Chondrocyte (in vitro differentiated cells): ENCODE measurements around the gene ZNF680. TPM values are rescaled to one million over a fixed set of nuclear protein-coding genes. Genes with fewer than 3 reads are reported as not detected.

Experiments
- DNase-seq: peaks from one replicate; pipeline ENCODE4 v3.0.0; 2021; ENCODE audit warnings: mixed read lengths, low spot score
- H3K27ac Mint-ChIP-seq: one replicate; pipeline ENCODE4 v1.8.0; 2021; ENCODE audit warnings: mild to moderate bottlenecking, moderate library complexity, mixed read lengths; ENCODE audit not compliant: unreplicated experiment
- H3K27me3 Mint-ChIP-seq: 2 replicates; pipeline ENCODE4 v1.8.0; 2021; ENCODE audit warnings: low read depth, mixed read lengths
- H3K36me3 Mint-ChIP-seq: 2 replicates; pipeline ENCODE4 v1.8.0; 2021; ENCODE audit warnings: low read depth, mixed read lengths
- H3K4me1 Mint-ChIP-seq: 2 replicates; pipeline ENCODE4 v1.8.0; 2021; ENCODE audit warnings: low read depth, mild to moderate bottlenecking, mixed read lengths
- H3K4me3 Mint-ChIP-seq: one replicate; pipeline ENCODE4 v1.8.0; 2021; ENCODE audit warnings: mild to moderate bottlenecking, moderate library complexity, mixed read lengths; ENCODE audit not compliant: unreplicated experiment
- H3K9me3 Mint-ChIP-seq: 2 replicates; pipeline ENCODE4 v1.8.0; 2021; ENCODE audit warnings: low read depth, mixed read lengths
- CTCF ChIP-seq: fragments of 200-600 bp; sonication (generic); IDR thresholded peaks from 2 replicates; pipeline ENCODE4 v1.5.0; 2021; ENCODE audit warnings: antibody characterized with exemption, mild to moderate bottlenecking, moderate library complexity
- total RNA-seq: library from RNA; stranded (reverse); gene quantifications from 3 replicates; pipeline ENCODE4 v1.2.1, GENCODE V29; 2021

The ZNF680 gene
- total RNA-seq, 1 donor from 2014 or later: 3.9 TPM

DNA sequence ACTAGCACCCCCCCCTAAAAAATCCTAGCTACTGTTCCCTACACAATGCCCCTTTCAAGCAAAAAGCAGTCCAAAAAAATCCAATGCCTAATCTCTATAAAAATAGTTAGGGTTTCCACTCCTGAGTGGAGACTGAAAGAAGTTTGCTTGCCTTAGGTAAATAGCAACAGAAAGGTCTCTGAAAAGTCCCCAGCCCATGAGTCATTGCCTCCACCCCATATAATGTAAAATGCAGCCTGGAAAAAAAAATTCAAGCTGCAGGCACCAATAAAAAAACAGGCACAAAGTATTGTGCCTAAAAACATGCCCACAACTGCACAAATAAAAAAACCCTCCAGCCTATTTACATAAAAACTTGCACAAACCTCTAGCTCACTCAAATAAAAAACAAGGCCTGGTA, 47.5 kb downstream of the ZNF680 start:
- Mint-ChIP-seq H3K27me3 (no peaks in the 10 kb centered on the region), H3K4me1 (peaks cover 12% of the 10 kb centered on the region), H3K4me3 (no peak overlapping the region), H3K36me3 (peaks cover 36% of the 10 kb centered on the region), H3K9me3 (peaks cover 50% of the 10 kb centered on the region), H3K27ac (no peak overlapping the region)
- no peak for DNase-seq
- no peak for TF ChIP-seq CTCF

DNA sequence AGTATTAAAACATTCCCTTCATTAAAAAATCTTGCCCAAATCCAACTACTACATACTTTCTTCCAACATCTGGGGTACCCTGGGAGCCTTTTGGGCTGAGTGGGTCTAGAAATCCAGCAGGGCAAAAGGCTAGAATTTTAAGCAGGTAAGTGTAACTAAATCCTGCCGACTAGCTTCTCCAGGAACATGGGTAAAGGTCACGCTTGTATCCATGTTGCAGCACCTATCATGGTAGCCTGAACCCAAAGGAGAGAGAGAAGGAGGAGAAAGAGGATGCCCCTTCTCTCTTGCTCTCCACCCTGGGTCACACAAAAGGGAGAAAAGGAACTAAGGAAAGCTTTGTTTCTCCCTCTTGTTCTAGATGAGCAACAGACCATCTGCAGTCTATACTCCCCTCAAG, 53.3 kb downstream of the ZNF680 start:
- TF ChIP-seq CTCF: no peak
- Mint-ChIP-seq H3K4me1 (no peaks in the 10 kb centered on the region), H3K27me3 (no peaks in the 10 kb centered on the region), H3K27ac (no peak overlapping the region), H3K36me3 (peaks cover 31% of the 10 kb centered on the region), H3K9me3 (peaks cover 37% of the 10 kb centered on the region), H3K4me3 (no peak overlapping the region)
- no peak for DNase-seq

GRCh38 chr7:64504581-64505120, 58.2 kb downstream of the ZNF680 start:
- peaks cover 23% of the 10 kb centered on the region for H3K36me3 Mint-ChIP-seq
- peaks cover 40% of the 10 kb centered on the region for H3K9me3 Mint-ChIP-seq
- H3K27ac Mint-ChIP-seq: no peak overlapping the region
- no peak for TF ChIP-seq CTCF
- no peaks in the 10 kb centered on the region for H3K27me3 Mint-ChIP-seq
- no peak for DNase-seq
- H3K4me3 Mint-ChIP-seq: no peak overlapping the region
- H3K4me1 Mint-ChIP-seq: no peaks in the 10 kb centered on the region

DNA sequence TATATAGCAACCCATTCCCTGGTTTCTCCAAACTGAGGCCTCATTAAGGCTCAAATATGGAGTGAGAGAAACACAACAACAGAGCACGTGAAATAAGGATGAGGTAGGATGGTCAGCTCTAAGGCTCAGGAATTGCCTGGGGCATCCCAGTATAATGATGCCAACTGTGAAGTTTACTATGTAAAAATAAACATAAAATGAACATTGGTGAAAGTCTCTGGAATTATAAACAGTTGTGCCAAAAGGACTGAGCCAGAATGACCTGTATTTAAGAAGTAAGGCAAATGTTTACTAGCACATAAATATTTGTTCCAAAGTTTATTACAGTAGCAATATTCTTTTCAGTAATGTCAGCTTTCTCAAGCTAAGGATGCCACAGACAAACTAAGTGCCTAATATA, 64.6 kb downstream of the ZNF680 start:
- peaks cover 3% of the 10 kb centered on the region for H3K36me3 Mint-ChIP-seq

DNA sequence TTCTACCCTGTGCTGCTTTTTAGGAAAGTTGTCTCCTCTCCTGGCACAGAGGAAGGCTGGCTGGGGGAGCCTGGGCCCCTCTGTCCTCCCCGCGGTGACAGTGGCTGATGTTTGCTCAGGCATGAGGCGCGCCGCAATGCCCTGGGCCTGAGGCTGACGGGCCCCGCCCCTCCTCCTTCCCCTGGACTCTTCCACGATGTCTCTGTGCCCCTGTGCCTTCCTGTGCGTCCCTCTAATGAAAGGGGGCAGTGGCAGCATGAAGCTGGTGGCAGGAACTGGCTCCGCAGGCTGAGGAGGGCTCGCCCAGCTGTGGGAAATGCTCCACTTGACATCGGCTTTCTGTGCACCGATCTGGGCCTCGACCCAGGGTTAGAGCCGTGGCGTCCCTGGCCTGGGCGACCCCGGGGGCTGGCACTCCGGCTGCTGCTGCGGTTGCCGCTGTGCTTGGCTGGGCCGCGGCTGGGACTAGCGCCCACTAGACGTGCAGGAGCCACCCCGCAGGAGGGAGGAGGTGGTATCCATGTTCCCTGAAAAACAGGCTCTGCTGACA, 67.9 kb downstream of the ZNF680 start:
- H3K4me3 Mint-ChIP-seq: no peak overlapping the region
- H3K27me3 Mint-ChIP-seq: no peaks in the 10 kb centered on the region
- peaks cover 21% of the 10 kb centered on the region for H3K9me3 Mint-ChIP-seq
- H3K36me3 Mint-ChIP-seq: no peaks in the 10 kb centered on the region
- H3K27ac Mint-ChIP-seq: no peak overlapping the region
- no peaks in the 10 kb centered on the region for H3K4me1 Mint-ChIP-seq
- no peak for TF ChIP-seq CTCF
- DNase-seq: no peak

More for the DNA sequence above, 64.6 kb downstream of the ZNF680 start:
- TF ChIP-seq CTCF: no peak
- Mint-ChIP-seq H3K27ac (no peak overlapping the region), H3K27me3 (no peaks in the 10 kb centered on the region), H3K4me3 (no peak overlapping the region), H3K4me1 (no peaks in the 10 kb centered on the region), H3K9me3 (peaks cover 23% of the 10 kb centered on the region)
- DNase-seq: no peak
